GOT3 (cell line): Measurements from ENCODE around the gene IRS2.
"Not testable (repeated sequence)": the region's sequence is repeated elsewhere in the genome, so short reads cannot be mapped to it uniquely, and the experiment has no call there.

ENCODE experiments used
- DNase-seq: peaks from one replicate; lab custom pipeline; 2025; ENCODE audit warnings: mixed read lengths; lab: John Stamatoyannopoulos, UW

IRS2 gene

GRCh38 chr13:109786457-109787134, at the start of gene IRS2:
TSS of gene IRS2 (minus strand) at chr13:109786583. CDS start at chr13:109786053, 530 bp downstream.
- DNase-seq = peak; percentile 70

DNA sequence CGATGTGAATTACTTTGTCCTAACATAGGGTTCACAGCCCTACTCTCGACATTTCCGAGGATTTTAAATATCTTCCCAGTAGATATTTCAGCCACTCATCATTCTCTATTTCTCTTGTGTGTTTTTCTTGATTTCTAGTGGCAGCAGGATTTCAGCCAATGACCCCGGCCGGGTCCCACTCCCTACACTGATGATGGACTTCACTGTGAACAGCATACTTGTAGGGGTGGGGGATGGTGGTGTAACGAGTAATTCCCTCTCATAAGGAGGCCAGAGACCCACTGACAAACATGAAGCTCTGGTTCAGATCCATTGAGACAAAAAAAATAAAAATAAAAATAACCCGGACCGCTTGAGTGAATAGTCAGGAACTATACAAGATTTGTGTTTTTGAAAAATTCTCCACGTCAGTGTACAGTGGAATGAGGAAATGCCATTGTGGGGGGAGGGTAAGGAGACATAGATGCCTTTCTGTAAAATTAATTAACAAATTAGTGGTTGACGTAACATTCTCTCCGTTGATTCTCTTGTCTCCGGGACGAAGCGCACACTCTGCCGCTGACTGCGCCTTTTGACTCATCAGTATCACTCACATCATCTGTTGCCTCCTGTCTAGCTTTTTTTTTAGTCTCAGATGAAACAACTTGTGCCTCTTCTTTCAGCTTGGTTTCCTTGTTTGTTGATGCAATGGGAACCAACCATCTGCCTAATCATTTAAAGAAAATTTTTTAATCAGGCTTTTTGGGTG, 48.8 kb upstream of the IRS2 start:
- DNase-seq = no peak

- DNase-seq = no peak
Observed at GRCh38 chr13:109833940-109834339, 47.6 kb upstream of the IRS2 start.

GRCh38 chr13:109833071-109833470, 46.7 kb upstream of the IRS2 start:
- DNase-seq = no peak

- not testable (repeated sequence) for DNase-seq
Observed at GRCh38 chr13:109828591-109829316, 42.4 kb upstream of the IRS2 start.

GRCh38 chr13:109823201-109823600, 36.8 kb upstream of the IRS2 start:
- not testable (repeated sequence) for DNase-seq

DNA sequence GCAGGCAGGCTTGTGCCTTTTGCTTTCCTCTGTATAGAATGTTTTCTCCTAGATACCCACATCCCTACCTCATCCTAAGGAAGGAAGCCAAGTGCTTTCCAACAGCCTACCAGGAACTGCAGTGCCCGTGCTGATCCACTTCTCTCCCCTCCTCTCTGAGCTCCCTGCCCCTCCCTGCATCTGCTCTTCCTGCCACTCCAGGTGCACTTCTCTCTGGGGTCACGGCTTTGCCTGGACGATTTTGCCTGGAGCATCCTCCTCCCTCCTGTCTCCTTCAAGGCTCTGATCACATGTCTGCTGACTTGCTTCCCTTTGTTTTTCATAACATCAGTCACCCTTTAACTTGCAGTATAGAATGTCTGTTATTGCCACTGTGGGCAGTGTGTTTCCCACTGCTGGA, 34.7 kb upstream of the IRS2 start:
- DNase-seq = no peak

- DNase-seq = no peak
Observed at GRCh38 chr13:109819874-109820273, 33.5 kb upstream of the IRS2 start.

- DNase-seq = no peak
Observed at GRCh38 chr13:109818886-109819285, 32.5 kb upstream of the IRS2 start.

- no peak for DNase-seq
Observed at GRCh38 chr13:109817591-109818535, 31.5 kb upstream of the IRS2 start.

DNA sequence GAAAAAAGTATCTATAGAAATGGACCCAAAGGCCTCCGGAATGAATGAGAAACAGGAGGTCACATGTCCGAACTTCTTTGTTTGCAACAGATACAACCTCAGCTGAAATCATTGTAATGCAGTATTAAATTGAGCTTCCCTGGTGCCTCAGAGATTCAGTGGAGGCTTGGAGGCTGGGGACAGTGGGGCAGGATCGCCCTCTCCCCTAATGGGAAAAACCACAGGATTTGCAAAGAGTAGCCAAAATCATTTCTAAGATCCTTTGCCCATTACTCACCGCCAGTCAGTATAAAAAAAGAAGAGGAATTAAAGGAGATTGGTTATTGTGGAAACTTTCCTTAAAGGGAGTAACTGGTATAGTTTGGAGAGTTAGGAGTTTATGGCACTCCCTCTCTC, 30.4 kb upstream of the IRS2 start:
- DNase-seq = no peak

DNA sequence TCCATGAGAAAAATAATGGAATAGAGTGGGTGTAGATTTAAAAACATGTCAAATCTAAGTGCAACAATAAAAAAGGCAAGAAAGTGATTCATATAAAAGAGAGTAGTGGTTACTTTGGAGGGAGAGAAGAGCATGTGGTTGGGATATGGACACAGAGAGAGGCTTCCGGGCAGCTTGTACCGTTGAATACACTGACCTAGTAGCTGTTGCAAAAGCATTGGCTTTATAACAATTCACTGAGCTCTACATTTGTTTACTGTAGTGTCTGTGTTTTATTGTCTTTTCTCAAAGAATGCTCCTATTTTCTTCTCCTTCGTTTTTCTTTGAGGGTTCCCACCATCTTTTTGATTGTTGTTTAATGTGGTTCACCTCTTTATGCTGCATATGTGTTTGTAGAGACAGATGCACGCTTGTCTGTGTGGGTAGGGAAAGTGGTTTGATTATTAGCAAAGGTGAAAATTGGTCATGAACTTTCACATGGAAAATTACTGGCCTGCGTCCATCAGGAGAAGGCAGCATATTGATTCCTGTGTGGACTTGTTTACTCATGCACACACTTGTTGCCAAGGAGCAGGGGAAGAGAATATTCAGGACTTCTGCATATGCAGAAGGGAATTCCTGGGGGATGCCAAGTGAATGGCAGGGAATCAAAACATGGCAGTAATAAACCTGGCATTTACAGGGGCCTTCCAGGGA, 29.9 kb upstream of the IRS2 start:
- DNase-seq = no peak

- no peak for DNase-seq
Observed at GRCh38 chr13:109815651-109816050, 29.3 kb upstream of the IRS2 start.

DNA sequence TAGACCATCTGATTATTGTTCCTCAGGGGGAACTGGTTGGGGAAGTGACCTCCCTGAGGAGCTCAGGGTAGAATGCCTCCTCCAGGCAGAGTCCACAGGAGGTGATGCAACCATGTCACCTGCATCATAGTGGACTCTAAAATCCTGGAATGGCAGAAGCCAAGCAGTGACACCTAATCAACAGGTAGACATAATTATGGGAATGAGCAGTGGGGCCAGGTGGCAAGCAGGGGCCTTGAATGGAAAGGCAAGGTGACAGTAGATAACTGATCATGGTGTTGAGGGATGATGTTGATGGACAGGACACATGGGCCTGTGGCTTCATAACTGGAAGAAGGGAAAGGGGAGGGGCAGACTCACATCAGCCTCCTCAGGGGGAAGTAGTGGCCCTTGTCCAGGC, 27.3 kb upstream of the IRS2 start:
- no peak for DNase-seq

DNA sequence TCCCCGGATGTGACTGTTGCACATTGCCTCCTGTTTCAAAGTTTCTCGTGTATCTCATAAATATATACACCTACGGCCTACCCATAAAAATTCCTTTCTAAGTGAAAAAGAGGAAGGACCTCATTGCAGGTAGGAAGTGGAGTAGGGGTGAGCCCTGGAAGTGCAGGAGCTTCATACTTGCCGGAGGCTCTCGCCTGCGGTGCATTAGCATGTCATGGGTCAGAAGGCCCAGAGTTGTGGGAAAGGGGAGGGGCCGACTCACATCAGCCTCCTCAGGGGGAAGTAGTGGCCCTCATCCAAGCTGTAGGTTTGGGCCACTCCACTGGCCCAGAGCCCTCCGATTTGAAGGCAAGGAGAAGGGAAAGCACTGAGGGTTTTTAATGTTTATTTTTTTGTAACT, 26.0 kb upstream of the IRS2 start:
- no peak for DNase-seq

GRCh38 chr13:109810761-109811510, 24.6 kb upstream of the IRS2 start:
- DNase-seq = no peak

DNA sequence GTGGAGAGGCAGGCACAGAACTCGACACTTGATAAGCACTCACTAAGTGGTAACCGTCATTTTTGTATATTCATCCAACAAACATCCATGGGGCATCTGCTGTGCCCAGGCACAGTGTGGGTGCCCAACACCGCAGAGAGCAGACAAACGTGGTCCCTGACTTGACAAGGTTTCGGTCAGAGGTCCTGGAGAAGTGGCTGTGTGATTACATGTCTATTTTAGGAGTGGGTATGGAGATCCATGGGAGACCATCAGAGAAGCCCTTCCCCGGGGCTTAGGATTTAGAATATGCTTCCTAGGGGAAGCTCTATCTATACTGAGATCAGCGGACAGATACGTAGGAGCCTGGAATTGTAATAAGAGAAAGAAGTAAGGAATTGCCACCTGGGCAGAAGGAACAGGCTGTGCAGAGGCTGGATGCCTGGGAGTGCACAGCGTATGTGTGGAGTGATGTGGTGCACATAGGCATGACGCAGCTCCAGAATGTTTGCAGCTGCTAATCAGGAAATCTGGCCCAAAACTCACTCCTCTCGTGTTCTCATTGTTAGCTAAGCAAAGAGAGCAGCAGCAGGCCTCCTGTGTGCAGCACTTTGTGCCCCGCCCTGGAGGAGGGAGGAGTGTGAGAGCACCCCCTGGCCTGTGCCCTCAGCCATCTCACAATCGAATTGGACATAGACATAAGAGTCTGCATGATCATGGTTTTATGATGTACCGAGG, 23.0 kb upstream of the IRS2 start:
- no peak for DNase-seq

DNA sequence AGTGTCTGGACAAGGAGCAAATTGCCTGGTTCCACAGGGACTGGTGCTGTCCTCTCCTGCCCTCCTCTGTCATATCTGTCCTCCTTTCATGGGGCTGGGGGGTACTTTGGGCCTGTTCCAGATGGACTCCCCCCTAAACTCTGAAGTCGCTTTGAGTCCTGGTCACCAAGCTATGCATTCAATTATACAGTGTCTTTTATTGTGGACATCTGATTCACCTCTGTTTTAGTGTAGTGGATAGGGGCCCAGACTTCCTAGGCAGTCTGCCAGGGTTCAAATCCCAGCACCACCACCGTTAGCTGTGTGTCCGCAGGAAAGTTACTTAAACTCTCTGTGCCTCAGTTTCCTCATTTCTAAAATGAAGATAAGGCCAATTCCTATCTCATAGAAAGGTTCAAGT, 21.0 kb upstream of the IRS2 start:
- no peak for DNase-seq

DNA sequence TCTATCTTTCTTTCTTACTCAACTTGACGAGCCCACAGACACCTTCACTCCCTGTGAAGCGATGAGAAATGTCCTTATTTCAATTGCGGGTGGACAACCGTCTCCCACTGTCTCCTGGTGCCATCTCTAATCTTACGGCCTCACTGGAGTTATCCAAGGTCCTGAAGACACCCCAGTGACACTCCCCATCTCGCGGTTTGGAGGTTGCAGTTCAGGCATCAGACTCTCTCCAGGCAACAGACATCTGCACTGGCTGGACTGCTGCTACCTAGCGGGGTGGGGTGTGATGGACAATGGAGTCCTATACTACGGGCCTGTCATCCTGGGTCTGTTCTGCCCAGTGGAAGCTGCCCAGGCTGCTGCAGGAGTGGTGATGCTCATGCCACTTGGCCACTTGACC, 18.3 kb upstream of the IRS2 start:
- no peak for DNase-seq

GRCh38 chr13:109803825-109804224, 17.4 kb upstream of the IRS2 start:
- DNase-seq = no peak
